ENCODE measurements around the gene TMEM183A. TPM values are rescaled to one million over a fixed set of nuclear protein-coding genes. Genes with fewer than 3 reads are reported as not detected.

The TMEM183A gene
- total RNA-seq, 1 donor from 2014 or later, result 75.8 TPM

- Mint-ChIP-seq H3K27me3 (peaks cover 58% of the 10 kb centered on the region), H3K4me3 (no peak overlapping the region), H3K27ac (no peak overlapping the region), H3K4me1 (ENCODE audit: unreplicated experiment) (peaks cover 15% of the 10 kb centered on the region), H3K36me3 (no peaks in the 10 kb centered on the region), H3K9me3 (no peaks in the 10 kb centered on the region)
- no peak for TF ChIP-seq CTCF (conservative IDR thresholded peaks at IDR 0.05)
- DNase-seq (ENCODE audit: extremely low spot score, unreplicated experiment), result no peak
Observed at GRCh38 chr1:203072911-203073310, 65.7 kb downstream of the TMEM183A start.

- no peak for DNase-seq (ENCODE audit: extremely low spot score, unreplicated experiment)
- TF ChIP-seq CTCF (conservative IDR thresholded peaks at IDR 0.05), result no peak
- no peaks in the 10 kb centered on the region for H3K36me3 Mint-ChIP-seq
- H3K27ac Mint-ChIP-seq, result no peak overlapping the region
- H3K27me3 Mint-ChIP-seq, result peaks cover 63% of the 10 kb centered on the region
- H3K4me3 Mint-ChIP-seq, result no peak overlapping the region
- H3K9me3 Mint-ChIP-seq, result no peaks in the 10 kb centered on the region
- peaks cover 15% of the 10 kb centered on the region for H3K4me1 Mint-ChIP-seq (ENCODE audit: unreplicated experiment)
Observed at GRCh38 chr1:203073469-203073868, 66.3 kb downstream of the TMEM183A start.

Other genes starting within 250 kb of the TMEM183A start
- gene KDM5B, start 199.0 kb upstream of the TMEM183A start, total RNA-seq (ENCODE audit: low replicate concordance), result 165 and 182 TPM in 2 replicates
- 7.9 and 13.9 TPM in 2 replicates for gene PCAT6, start 196.4 kb upstream of the TMEM183A start, total RNA-seq (ENCODE audit: low replicate concordance)
- gene RABIF, start 118.2 kb upstream of the TMEM183A start, total RNA-seq (ENCODE audit: low replicate concordance), result 7.0 and 10.0 TPM in 2 replicates
- gene KLHL12, start 80.1 kb upstream of the TMEM183A start, total RNA-seq (ENCODE audit: low replicate concordance), result 24.4 and 33.8 TPM in 2 replicates
- 52.4 and 71.3 TPM in 2 replicates for gene ADIPOR1, start 49.1 kb upstream of the TMEM183A start, total RNA-seq (ENCODE audit: low replicate concordance)
- gene CYB5R1, start 40.1 kb upstream of the TMEM183A start, total RNA-seq (ENCODE audit: low replicate concordance), result 55.2 and 56.8 TPM in 2 replicates
- 0.71 and 4.9 TPM in 2 replicates for gene PPFIA4, start 19.1 kb downstream of the TMEM183A start, total RNA-seq (ENCODE audit: low replicate concordance)
- gene MYOG, start 78.6 kb downstream of the TMEM183A start, total RNA-seq (ENCODE audit: low replicate concordance), result 2.1 TPM in 1 of 2 replicates, not detected in the other
- gene ADORA1, start 120.4 kb downstream of the TMEM183A start, total RNA-seq (ENCODE audit: low replicate concordance), result 0.40 and 2.7 TPM in 2 replicates
- 1.6 TPM in 1 of 2 replicates, not detected in the other for gene MYBPH, start 168.5 kb downstream of the TMEM183A start, total RNA-seq (ENCODE audit: low replicate concordance)
- gene CHI3L1, start 179.3 kb downstream of the TMEM183A start, total RNA-seq (ENCODE audit: low replicate concordance), result 0.21 TPM in 1 of 2 replicates, not detected in the other
- gene CHIT1, start 222.3 kb downstream of the TMEM183A start, total RNA-seq (ENCODE audit: low replicate concordance), result not detected in 2 replicates